ENCODE measurements around the gene ZNF763.
"Not testable (repeated sequence)": the region's sequence is repeated elsewhere in the genome, so short reads cannot be mapped to it uniquely, and the experiment has no call there.

ZNF763 gene

GRCh38 chr19:11964858-11965645 is at the start of gene ZNF763:
ZNF763 (plus strand) TSS chr19:11965040; CDS start chr19:11965209, 169 bp downstream.
- DNase-seq (ENCODE audit: low spot score): peak; percentile 96

DNA sequence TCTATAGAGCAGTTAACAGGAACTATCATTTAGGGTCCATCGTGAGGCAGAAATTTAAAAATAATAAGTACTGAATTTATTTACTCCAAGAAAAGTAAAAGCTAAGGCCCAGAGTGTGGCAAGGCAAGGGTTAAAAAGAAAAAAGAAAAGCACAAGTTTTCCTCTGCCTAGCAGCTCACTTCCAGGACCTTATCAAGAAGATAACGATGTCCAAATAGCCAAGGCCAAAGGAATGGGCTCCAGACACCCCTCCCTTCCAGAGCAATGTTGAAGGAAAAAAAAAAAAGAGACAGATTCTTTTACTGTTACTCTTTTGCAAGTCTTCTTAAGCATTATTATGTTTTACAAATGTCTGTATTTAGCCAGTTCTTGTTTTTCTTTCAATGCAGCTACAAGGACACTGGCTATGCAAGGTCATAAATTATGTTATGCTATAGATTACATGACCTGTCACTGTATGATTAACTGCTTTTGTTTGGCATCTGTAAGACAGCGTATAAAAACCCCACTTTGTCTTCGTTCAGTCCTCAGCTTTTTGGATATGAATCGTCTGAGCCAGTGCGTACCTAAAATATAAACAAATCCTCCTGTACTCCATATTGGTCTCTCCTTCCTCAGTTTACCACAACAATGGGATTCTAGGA is 42.9 kb upstream of the ZNF763 start:
- DNase-seq (ENCODE audit: low spot score): no peak

- DNase-seq (ENCODE audit: low spot score): peak; percentile 95
Observed at GRCh38 chr19:11924886-11925650, 39.8 kb upstream of the ZNF763 start, which contains the start of gene ZNF700. ZNF700 (plus strand) TSS chr19:11925107; CDS start chr19:11925211, 104 bp downstream.

DNA sequence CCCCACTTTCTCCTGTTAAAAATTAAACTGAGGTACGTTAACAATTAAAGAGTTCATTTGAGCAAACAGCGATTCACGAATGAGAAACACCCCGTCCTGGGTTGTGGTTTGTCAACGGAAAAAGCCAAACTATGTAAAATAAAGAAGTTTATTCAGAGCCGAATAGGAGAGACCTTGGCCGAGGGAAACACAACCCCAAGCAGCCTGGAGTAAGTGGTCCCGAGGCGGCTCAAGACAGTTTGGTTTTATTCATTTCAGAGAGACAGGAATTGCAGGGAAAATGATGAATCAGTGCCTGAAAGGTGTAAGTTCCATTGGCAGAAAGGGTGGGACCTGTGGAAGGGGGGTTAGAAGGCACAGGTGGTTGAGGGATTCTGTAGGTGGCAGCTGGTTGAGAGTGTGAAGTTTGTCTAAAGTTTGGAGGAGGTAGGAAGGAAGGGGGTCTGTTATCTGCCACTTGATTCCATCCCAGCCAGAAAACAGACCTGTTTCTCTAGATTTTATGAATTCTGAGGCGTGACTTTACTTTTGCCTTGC is 39.1 kb upstream of the ZNF763 start:
- DNase-seq (ENCODE audit: low spot score): not testable (repeated sequence)

DNA sequence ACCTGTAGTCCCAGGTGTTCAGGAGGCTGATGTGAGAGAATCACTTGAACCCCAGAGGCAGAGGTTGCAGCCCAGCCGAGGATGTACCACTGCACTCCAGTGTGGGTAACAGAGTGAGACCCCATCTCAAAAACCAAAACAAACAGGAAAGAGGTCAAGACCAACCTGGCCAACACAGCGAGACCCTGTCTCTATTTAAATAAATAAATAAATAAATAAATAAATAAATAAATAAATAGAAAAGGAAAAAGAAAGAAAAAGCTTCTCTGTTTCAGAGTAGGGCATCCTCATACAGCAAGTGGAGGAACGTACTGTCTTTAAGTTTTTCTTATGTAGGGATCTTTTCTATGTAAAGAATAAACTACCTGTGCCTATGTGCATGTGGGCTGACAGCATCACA is 37.6 kb upstream of the ZNF763 start:
- no peak for DNase-seq (ENCODE audit: low spot score)

- DNase-seq (ENCODE audit: low spot score): peak; percentile 12
Observed at GRCh38 chr19:11931051-11931450, 33.8 kb upstream of the ZNF763 start.

- no peak for DNase-seq (ENCODE audit: low spot score)
Observed at GRCh38 chr19:11931513-11931912, 33.3 kb upstream of the ZNF763 start.

- not testable (repeated sequence) for DNase-seq (ENCODE audit: low spot score)
Observed at GRCh38 chr19:11935829-11936228, 29.0 kb upstream of the ZNF763 start.

- not testable (repeated sequence) for DNase-seq (ENCODE audit: low spot score)
Observed at GRCh38 chr19:11938383-11938782, 26.5 kb upstream of the ZNF763 start.

- DNase-seq (ENCODE audit: low spot score): not testable (repeated sequence)
Observed at GRCh38 chr19:11941361-11941887, 23.4 kb upstream of the ZNF763 start.

DNA sequence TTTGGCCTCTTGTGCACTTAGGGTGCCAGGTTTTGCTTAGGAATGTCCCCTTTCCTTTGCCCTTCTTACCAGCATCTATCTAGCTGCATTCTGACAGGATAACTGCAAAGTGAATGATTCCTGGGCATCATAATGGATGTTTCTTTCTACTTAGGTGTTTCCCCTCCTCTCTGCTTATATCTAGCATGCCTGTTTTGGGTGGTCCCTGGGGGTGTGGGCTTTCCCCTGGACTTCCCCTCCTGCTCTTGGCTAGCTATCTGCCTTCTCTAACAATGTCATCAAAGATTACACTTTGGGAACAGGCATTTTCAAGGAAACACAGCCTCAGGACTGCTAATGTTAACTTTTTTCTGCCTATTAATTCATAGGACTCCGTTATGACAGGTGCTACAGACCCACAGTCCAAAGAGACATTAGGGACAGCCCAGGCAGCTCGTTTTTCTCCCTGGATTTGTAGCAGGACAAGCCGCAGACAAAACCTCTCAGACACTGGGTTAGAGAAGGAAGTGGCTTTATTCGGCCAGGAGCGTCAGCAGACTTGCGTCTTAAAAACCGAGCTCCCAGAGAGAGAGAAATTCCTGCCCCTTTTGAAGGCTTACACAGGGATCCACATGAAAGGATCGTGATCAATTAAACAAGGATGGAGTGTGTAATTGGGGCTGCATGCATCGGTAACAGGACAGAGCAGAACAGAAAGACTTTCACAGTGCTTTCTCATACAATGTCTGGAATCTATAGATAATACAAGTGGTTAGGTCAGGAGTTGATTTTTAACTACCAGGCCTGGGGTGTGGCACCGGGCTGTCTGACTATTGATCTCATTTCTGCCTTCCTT is 22.6 kb upstream of the ZNF763 start:
- no peak for DNase-seq (ENCODE audit: low spot score)

GRCh38 chr19:11942843-11943108 is 22.1 kb upstream of the ZNF763 start:
- no peak for DNase-seq (ENCODE audit: low spot score)

- no peak for DNase-seq (ENCODE audit: low spot score)
Observed at GRCh38 chr19:11944656-11945055, 20.2 kb upstream of the ZNF763 start.

- no peak for DNase-seq (ENCODE audit: low spot score)
Observed at GRCh38 chr19:11948646-11949045, 16.2 kb upstream of the ZNF763 start.

- no peak for DNase-seq (ENCODE audit: low spot score)
Observed at GRCh38 chr19:11949201-11949600, 15.6 kb upstream of the ZNF763 start.

DNA sequence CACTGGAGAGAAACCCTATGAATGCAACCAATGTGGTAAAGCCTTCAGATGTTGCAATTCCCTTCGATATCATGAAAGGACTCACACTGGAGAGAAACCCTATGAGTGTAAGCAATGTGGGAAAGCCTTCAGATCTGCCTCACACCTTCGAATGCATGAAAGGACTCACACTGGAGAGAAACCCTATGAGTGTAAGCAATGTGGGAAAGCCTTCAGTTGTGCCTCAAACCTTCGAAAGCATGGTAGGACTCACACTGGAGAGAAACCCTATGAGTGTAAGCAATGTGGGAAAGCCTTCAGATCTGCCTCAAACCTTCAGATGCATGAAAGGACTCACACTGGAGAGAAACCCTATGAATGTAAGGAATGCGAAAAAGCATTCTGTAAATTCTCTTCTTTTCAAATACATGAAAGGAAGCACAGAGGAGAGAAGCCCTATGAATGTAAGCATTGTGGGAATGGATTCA is 15.2 kb upstream of the ZNF763 start:
- DNase-seq (ENCODE audit: low spot score): not testable (repeated sequence)

GRCh38 chr19:11950312-11950711 is 14.5 kb upstream of the ZNF763 start:
- DNase-seq (ENCODE audit: low spot score): no peak

GRCh38 chr19:11963566-11964355 is 1.1 kb upstream of the ZNF763 start:
- DNase-seq (ENCODE audit: low spot score): peak; percentile 76

- DNase-seq (ENCODE audit: low spot score): peak; percentile 82
Observed at GRCh38 chr19:11964496-11964857, 363 bp upstream of the ZNF763 start.

DNA sequence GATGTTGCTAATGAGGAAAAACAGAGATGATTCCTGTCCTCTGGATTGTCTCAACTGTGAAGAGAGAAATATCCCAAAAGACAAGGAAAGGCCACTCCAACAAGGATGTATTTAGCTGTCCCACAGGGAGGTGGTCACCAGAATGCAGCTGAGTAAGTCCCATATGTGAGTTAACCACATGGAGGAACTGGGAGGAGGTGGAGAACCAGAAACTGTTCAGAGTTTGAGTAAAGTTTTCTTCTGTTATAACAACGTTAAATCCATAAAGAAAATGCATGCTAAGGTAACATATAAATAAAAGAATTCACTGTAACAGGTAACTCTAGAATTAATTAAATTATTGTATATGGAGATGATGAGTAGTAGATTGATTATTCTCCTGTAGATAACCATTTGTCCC is 5.3 kb downstream of the ZNF763 start:
- DNase-seq (ENCODE audit: low spot score): no peak

- no peak for DNase-seq (ENCODE audit: low spot score)
Observed at GRCh38 chr19:11971041-11971440, 6.2 kb downstream of the ZNF763 start.

Measured in RKO (cell line).